Measurements from ENCODE around the gene MOB1B.
A peak's percentile ranks its signal among the peaks of the same experiment; 100 is the strongest.

MOB1B gene

DNA sequence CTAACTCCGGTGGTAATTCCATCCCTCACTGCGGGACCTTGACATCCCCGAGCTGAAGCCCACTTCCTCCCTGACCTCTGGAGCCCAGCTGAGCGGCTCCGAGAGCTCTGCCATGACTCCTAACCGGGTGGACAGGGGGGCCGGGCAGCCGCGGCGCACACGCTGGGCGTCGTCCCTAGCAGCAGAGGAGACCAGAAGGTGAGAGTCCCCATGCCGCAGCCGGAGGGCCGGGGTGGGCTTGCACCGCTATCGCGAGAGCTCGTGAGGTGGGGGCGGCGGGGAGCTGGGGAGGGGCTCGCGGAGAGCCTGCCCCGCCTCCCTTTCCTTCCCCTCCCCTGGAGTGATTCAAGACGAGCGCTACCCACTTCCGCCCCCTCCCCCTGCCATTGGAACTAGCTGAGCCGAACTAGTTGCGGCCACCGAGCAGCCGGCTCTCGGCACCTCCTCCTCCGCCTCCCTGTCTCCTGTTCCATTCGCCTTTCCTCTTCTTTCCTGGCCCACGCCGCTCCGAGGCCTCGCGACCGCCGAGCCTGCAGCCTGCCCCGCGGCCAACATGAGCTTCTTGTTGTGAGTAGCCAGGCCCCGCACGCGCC lies at the start of gene MOB1B:
MOB1B (plus strand) TSS at position 386 of the 593 bp plus-strand sequence; CDS start at position 554, 168 bp downstream.
- peak within 1 kb of the TSS; percentile 85 for H3K27ac ChIP-seq
- DNase-seq (ENCODE audit: low spot score) = peak; percentile 83
- ChIA-PET POLR2A (ENCODE audit: low non-redundant PET) (interaction anchor here (0.5 to 0.8 kb wide), 2 partner anchors 48 to 63 kb away, joined by 3 read pairs; no protein-coding TSS in a partner anchor), CTCF (interaction anchor here (0.6 to 1.5 kb wide), 4 partner anchors 28 to 718 kb away, joined by 3 to 6 read pairs (median 4); no protein-coding TSS in a partner anchor)
- TF ChIP-seq, protein P1, sequence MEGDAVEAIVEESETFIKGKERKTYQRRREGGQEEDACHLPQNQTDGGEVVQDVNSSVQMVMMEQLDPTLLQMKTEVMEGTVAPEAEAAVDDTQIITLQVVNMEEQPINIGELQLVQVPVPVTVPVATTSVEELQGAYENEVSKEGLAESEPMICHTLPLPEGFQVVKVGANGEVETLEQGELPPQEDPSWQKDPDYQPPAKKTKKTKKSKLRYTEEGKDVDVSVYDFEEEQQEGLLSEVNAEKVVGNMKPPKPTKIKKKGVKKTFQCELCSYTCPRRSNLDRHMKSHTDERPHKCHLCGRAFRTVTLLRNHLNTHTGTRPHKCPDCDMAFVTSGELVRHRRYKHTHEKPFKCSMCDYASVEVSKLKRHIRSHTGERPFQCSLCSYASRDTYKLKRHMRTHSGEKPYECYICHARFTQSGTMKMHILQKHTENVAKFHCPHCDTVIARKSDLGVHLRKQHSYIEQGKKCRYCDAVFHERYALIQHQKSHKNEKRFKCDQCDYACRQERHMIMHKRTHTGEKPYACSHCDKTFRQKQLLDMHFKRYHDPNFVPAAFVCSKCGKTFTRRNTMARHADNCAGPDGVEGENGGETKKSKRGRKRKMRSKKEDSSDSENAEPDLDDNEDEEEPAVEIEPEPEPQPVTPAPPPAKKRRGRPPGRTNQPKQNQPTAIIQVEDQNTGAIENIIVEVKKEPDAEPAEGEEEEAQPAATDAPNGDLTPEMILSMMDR (conservative IDR thresholded peaks at IDR 0.05; ENCODE audit: low read depth) = peak; percentile 27

DNA sequence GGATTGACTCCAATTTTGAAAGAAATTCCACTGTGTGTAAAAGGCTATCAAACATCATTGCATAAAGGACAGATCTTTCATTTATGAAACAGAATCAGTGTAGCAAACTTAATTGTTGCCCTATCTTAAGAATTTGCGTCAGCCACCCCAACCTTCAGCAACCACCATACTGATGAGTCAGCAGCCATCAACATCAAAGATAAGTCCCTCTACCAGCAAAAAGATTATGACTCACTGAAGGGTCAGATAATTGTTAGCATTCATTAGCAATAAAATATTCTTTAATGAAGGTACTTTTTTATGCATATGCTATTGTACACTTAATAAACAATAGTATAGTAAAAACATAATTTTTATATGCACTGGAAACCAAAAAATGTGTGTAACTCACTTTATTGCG lies 46.7 kb upstream of the MOB1B start:
- no peak overlapping the region for H3K27ac ChIP-seq
- ChIA-PET POLR2A (ENCODE audit: low non-redundant PET) (no interaction called here), CTCF (no interaction called here)
- DNase-seq (ENCODE audit: low spot score) = no peak
- TF ChIP-seq, protein P1 (conservative IDR thresholded peaks at IDR 0.05; ENCODE audit: low read depth) = no peak

DNA sequence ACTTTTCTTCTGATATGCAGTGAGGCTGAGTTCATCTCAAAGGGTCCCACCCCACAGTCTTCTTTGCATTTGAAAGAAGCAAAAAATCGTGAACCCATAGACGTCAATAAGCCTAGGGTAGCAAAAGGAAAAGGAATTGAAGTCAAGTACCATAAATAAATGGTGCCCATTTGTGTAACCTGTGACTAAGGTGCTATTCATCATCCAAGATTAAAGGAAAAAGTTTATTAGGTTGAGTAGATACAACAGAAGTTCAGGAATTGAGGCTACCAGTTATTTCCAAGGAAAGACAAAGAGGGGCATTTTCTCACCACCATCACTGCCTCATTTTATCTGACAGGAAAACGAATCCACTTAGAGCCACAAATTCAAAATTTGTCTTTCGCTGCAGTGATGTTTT lies 43.7 kb upstream of the MOB1B start:
- POLR2A ChIA-PET (ENCODE audit: low non-redundant PET) = no interaction called here
- no peak overlapping the region for H3K27ac ChIP-seq
- TF ChIP-seq, protein P1 (conservative IDR thresholded peaks at IDR 0.05; ENCODE audit: low read depth) = no peak
- no peak for DNase-seq (ENCODE audit: low spot score)
- CTCF ChIA-PET = interaction anchor here (0.8 kb wide), 1 partner anchor 11 kb away, joined by 3 read pairs; no protein-coding TSS in a partner anchor

DNA sequence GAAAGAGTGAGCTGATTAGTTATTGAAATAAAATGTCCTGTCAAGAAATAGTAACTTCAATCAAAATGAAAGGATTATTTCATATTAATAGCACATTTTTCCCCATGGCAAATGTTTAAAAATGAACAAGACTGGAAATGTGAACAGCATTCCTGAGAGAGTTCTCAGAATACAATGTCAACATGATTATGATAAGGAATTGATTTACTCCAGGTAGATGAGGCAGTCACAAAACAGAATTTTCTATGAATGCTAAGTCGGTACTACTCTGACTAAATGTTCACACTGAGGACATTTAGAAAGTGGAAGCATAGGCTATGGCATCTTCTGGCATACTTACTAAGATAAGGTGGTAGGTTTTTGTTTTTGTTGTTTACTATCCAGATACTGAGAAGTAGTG lies 43.1 kb upstream of the MOB1B start:
- H3K27ac ChIP-seq = no peak overlapping the region
- no peak for DNase-seq (ENCODE audit: low spot score)
- TF ChIP-seq, protein P1 (conservative IDR thresholded peaks at IDR 0.05; ENCODE audit: low read depth) = no peak
- ChIA-PET CTCF (interaction anchor here (0.8 kb wide), 1 partner anchor 12 kb away, joined by 3 read pairs; no protein-coding TSS in a partner anchor), POLR2A (ENCODE audit: low non-redundant PET) (no interaction called here)

DNA sequence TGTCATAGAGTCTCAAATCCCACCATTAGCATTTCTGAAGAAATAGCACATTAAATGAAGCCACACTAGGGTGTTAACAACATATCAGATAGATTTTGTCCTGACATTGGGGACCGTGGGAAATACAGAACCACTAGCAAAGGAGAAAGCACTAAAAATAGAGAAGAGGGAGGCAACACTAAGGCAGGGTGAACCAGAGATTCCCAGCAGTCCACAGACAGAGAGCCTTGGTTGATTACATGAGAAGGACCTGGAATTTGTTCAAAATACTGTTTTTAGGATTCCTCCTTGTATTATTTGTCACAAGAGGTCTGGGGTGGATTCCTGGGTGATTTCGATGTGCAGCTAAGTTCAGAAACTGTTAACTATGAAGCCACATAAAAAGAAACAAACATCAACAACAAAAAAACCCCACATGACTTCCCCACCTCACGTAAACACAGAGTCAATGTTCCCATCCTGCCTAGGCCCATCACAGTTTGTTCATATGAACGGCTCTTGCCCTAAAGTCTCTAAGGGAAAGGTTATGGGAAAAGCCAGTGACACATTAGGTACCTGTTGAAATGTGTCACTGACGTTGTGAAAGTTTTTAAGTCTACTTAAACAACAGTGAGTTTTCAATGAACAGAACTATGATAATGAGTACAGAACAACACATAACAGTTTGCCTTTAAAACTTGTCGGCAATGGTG lies 38.9 kb upstream of the MOB1B start:
- H3K27ac ChIP-seq = no peak overlapping the region
- POLR2A ChIA-PET (ENCODE audit: low non-redundant PET) = no interaction called here
- CTCF ChIA-PET = no interaction called here
- DNase-seq (ENCODE audit: low spot score) = no peak
- TF ChIP-seq, protein P1 (conservative IDR thresholded peaks at IDR 0.05; ENCODE audit: low read depth) = no peak

DNA sequence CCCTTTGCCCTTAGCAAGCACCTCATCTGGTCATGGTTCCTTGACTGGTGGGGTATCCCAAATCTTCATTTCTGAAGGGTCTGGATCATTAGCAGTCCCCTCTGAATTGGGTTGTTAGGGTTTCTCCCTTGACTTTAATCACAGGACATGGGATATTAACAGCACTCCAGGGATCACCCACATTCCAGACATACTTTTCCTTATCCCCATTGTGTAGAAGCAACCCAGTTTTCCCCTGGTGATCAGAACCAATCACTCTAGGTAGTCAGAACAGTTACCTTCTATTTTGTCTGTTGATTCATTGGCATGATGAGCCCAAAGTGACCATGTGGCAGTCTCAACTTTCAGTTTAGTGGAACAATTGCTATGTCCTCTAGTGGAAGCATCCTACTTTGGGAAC lies 33.4 kb upstream of the MOB1B start:
- CTCF ChIA-PET = interaction anchor here (0.7 kb wide), 1 partner anchor 661 kb away, joined by 4 read pairs; no protein-coding TSS in a partner anchor

More for the DNA sequence above, 33.4 kb upstream of the MOB1B start:
- no peak overlapping the region for H3K27ac ChIP-seq
- POLR2A ChIA-PET (ENCODE audit: low non-redundant PET) = no interaction called here
- no peak for DNase-seq (ENCODE audit: low spot score)
- TF ChIP-seq, protein P1 (conservative IDR thresholded peaks at IDR 0.05; ENCODE audit: low read depth) = no peak

Data from RWPE1 (cell line).